Measurements from ENCODE around the gene PSMD9. TPM values are rescaled to one million over a fixed set of nuclear protein-coding genes. Genes with fewer than 3 reads are reported as not detected.

The PSMD9 gene
- total and polyA plus RNA-seq, 2 experiments from 2014 or later: 110 to 132 TPM

DNA sequence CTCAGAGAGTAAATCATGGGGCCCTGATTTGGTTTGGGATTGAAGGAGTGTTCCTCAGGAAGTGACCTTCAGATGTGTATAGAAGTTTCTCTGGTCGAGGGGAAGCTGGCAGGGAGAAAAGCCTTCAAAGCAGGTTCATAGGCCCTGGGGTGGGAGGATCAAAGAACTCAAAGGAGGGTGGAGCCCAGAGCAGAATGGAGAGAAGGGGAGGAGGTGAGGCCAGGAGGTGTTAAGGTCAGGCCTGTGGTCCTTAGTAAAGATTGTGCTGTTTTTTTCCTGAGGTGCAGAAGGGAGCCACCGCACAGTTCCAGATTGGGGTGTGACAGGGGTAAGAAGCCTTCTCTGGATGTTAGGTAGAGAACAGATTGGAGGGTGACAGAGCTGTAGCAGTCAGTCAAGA lies 20.1 kb downstream of the PSMD9 start:
- Histone ChIP-seq H3K36me3 (no peaks in the 10 kb centered on the region), H3K27ac (no peak overlapping the region), H3K27me3 (no peaks in the 10 kb centered on the region), H3K9me3 (ENCODE audit: low read depth) (no peaks in the 10 kb centered on the region), H3K4me3 (no peak overlapping the region), H3K4me1 (ENCODE audit: low read depth) (no peaks in the 10 kb centered on the region)
- DNase-seq (ENCODE audit: low read depth in 1 of 2, low spot score in 1 of 2): no peak
- TF ChIP-seq, protein P1, sequence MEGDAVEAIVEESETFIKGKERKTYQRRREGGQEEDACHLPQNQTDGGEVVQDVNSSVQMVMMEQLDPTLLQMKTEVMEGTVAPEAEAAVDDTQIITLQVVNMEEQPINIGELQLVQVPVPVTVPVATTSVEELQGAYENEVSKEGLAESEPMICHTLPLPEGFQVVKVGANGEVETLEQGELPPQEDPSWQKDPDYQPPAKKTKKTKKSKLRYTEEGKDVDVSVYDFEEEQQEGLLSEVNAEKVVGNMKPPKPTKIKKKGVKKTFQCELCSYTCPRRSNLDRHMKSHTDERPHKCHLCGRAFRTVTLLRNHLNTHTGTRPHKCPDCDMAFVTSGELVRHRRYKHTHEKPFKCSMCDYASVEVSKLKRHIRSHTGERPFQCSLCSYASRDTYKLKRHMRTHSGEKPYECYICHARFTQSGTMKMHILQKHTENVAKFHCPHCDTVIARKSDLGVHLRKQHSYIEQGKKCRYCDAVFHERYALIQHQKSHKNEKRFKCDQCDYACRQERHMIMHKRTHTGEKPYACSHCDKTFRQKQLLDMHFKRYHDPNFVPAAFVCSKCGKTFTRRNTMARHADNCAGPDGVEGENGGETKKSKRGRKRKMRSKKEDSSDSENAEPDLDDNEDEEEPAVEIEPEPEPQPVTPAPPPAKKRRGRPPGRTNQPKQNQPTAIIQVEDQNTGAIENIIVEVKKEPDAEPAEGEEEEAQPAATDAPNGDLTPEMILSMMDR (IDR thresholded peaks at IDR 0.05; ENCODE audit: low read depth, low read length): no peak

DNA sequence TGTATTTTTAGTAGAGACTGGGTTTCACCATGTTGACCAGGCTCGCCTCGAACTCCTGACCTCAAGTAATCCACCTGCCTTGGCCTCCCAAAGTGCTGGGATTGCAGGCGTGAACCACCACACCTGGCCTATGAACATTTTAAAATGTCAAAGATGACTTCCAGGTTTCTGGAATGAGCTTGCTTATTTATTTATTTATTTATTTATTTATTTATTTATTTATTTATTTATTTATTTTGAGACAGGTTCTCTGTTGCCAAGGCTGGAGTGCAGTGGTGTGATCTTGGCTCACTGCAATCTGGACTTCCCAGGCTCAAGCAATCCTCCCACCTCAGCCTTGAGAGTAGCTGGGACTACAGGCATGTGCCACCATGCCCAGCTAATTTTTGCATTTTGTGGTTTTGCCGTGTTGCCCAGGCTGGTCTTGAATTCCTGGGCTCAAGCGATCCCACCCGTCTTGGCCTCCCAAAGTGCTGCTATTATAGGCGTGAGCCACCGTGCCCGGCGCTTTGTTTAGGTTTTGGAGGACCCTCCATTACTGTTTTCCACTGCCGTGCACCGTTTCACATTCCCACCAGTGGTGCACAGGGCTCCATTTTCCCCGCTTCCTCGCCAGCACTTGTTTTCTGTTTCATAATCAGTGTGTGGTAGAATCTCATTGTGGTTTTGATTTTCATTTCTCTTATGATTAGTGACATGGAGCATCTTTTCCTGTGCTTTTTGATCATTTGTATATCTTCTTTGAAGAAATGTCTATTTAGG lies 23.4 kb downstream of the PSMD9 start:
- DNase-seq (ENCODE audit: low read depth in 1 of 2, low spot score in 1 of 2): no peak
- peaks cover 9% of the 10 kb centered on the region for H3K36me3 ChIP-seq
- TF ChIP-seq, protein P1 (IDR thresholded peaks at IDR 0.05; ENCODE audit: low read depth, low read length): no peak
- no peaks in the 10 kb centered on the region for H3K9me3 ChIP-seq (ENCODE audit: low read depth)
- no peak overlapping the region for H3K4me3 ChIP-seq
- H3K4me1 ChIP-seq (ENCODE audit: low read depth): no peaks in the 10 kb centered on the region
- H3K27ac ChIP-seq: no peak overlapping the region
- no peaks in the 10 kb centered on the region for H3K27me3 ChIP-seq

DNA sequence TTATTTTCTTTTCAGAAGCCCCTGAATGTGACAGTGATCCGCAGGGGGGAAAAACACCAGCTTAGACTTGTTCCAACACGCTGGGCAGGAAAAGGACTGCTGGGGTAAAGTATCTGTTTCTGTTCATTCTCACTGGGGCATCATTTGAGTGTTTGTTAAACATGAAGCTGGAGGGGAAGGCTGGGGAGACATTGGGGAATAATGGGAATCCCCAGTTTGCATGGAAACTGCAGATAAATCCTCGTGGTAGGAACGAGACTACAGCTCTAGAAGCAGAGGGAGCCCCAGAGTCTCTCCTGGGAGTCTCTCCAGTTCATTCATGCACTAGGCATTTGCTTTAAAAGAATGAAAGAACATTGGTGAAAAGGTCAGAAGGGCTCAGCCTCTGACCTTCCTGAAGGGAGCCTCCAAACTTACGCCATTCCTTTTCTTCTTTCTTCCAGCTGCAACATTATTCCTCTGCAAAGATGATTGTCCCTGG lies 27.3 kb downstream of the PSMD9 start:
- no peak for DNase-seq (ENCODE audit: low read depth in 1 of 2, low spot score in 1 of 2)
- Histone ChIP-seq H3K4me3 (no peak overlapping the region), H3K27me3 (no peaks in the 10 kb centered on the region), H3K27ac (no peak overlapping the region), H3K9me3 (ENCODE audit: low read depth) (no peaks in the 10 kb centered on the region), H3K36me3 (peaks cover 15% of the 10 kb centered on the region), H3K4me1 (ENCODE audit: low read depth) (no peaks in the 10 kb centered on the region)
- TF ChIP-seq, protein P1 (IDR thresholded peaks at IDR 0.05; ENCODE audit: low read depth, low read length): no peak

- no peaks in the 10 kb centered on the region for H3K9me3 ChIP-seq (ENCODE audit: low read depth)
- no peak overlapping the region for H3K4me3 ChIP-seq
- no peaks in the 10 kb centered on the region for H3K4me1 ChIP-seq (ENCODE audit: low read depth)
- peak in 1 of 2 donors; percentile 62 for DNase-seq (ENCODE audit: low read depth in 1 of 2, low spot score in 1 of 2)
- no peak overlapping the region for H3K27ac ChIP-seq
- H3K36me3 ChIP-seq: peaks cover 15% of the 10 kb centered on the region
- TF ChIP-seq, protein P1 (IDR thresholded peaks at IDR 0.05; ENCODE audit: low read depth, low read length): peak; percentile 44
- H3K27me3 ChIP-seq: no peaks in the 10 kb centered on the region
Measured at GRCh38 chr12:121916719-121917118, 28.1 kb downstream of the PSMD9 start.

DNA sequence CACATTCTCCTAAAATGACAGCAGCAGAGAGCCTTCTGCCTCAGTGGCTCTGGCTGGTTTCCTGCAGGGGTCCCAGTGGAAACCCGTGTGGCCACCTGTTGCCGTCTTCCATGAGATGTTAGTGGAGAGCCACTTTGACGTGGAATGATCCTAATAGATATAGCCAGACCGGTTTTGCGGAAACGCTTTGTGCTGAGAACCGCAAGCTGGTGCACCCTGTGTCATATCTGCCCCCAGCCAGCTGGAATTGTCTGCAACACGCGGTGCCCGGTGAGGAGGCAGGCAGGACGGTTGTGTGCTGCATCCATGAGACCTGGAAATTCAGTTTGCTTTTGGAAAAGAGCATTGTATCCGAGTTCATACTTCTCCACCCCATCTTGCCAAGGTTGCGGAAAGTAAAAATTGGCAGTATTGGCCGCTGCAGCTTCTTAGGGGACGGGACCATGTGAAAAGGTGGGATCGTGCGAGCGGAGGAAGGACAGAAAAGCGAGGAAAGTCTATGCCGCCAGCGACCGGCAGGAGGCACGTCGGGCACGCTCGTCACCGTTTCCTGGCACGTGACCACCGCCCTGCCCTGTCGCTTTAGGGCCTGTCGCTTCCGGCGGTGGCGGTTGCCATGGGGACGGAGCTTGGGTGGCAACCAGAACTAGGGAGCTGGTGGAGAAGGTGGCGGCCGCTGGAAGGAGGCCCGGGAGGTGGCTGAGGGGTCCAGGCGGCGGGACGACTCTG lies 29.5 kb downstream of the PSMD9 start, which contains the start of gene CFAP251:
TSS of gene CFAP251 (plus strand) at position 643 of the 729 bp plus-strand sequence. CDS start 2,714 bp downstream, outside the sequence.
- peak; percentile 78 to 93 for DNase-seq (ENCODE audit: low read depth in 1 of 2, low spot score in 1 of 2)

More for the DNA sequence above, 29.5 kb downstream of the PSMD9 start, which contains the start of gene CFAP251:
- H3K9me3 ChIP-seq (ENCODE audit: low read depth): no peaks in the 10 kb centered on the region
- peaks cover 15% of the 10 kb centered on the region for H3K36me3 ChIP-seq
- no peaks in the 10 kb centered on the region for H3K4me1 ChIP-seq (ENCODE audit: low read depth)
- TF ChIP-seq, protein P1 (IDR thresholded peaks at IDR 0.05; ENCODE audit: low read depth, low read length): peak; percentile 54
- H3K27ac ChIP-seq: no peak within 1 kb of the TSS
- H3K27me3 ChIP-seq: no peaks in the 10 kb centered on the region
- H3K4me3 ChIP-seq: peak within 1 kb of the TSS; percentile 30
